ENCODE measurements around the gene PIP5K1B.

Gene PIP5K1B

DNA sequence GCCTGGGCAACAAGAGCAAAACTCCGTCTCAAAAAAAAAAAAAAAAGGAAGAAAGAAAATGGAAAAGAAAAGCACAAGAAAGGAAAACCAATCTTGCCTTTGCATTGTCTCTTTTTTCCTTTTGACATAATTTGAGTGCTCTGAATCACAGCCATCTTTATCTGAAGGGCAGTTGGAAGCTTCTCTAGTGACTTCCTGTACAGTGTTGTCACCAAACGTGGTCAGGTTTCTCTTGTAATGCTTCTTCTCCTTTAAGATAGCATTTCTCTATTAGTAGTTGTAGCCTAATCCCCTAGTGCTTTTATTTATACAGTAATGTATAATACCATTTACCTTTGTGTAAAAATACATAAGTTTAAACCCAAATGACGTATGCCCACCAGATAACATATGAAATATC is 290.7 kb downstream of the PIP5K1B start:
- DNase-seq (ENCODE audit: low read depth): no peak

DNA sequence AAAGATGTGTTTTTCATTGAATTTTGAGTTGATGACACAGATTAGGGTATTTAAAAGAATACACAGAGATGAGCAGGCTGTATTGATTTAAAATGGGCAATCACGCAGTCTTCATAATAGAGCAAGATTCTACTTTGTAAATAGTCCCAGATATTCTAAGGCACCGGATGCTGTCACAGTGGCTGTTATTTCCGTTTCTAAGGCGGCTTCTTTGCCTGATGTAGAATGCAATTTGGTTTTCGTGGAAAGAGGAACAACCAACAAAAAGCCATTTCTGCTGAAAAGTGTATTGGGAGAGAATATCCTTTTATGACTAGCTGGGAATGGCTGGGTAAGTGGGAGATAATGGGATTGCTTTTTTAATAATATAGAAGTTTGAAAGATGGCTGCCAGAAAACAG is 291.4 kb downstream of the PIP5K1B start:
- DNase-seq (ENCODE audit: low read depth): no peak

DNA sequence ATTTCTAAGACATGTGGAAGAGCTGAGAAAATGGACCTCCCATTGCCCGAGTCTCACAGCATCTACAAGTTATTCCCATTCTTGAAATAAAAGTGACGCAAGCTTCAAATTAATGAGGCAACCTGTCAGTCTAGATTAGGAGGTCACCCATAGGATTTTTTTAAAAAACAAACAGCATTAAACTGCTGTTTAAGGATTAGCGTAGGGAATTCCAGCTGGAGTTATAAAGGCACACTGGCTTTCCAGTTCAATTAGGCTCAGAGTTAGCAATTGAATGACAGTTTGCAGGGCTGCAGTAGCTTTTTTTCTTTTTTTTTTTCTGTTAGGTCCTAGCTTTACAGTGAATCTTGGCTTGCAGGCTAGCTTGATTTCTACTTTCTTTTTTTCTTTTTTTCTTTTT is 292.6 kb downstream of the PIP5K1B start:
- no peak for DNase-seq (ENCODE audit: low read depth)

DNA sequence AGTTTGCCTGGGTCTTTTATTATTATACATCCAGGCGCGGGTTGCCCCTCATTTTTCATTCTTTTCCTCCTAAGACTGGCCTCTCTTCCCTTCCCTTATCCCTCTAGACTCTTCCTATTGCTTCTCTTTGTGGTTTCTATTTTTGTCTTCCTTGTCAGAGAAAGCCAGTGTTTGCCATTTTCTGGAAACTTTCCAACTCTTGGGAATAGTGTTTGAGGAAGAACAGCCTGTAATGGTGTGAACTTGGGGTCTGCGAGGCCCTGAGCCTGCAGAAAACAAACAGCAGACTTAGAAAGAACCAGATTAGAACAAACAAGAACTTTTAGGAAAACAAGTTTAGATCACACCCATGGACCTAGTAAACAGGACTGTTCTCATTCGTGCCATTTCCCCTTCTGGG is 293.3 kb downstream of the PIP5K1B start:
- no peak for DNase-seq (ENCODE audit: low read depth)

DNA sequence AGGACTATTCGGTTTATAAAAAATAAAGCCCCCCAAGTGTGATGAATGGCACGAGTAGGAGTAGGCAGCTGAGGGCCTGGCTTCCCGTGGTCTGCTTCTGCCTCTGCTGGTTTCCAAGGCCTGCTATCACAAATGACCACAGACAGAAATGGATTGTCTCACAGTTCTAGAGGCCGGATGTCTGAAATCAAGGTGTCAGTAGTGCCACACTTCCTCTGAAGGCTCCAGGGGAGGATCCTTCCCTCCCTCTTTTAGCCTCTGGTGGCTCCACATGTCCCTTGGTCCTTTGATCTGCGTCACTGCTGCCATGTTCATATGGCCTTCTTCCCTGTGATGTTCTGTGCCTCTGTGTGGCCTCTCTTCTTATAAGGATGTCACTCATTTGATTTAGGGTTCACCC is 293.8 kb downstream of the PIP5K1B start:
- no peak for DNase-seq (ENCODE audit: low read depth)

DNA sequence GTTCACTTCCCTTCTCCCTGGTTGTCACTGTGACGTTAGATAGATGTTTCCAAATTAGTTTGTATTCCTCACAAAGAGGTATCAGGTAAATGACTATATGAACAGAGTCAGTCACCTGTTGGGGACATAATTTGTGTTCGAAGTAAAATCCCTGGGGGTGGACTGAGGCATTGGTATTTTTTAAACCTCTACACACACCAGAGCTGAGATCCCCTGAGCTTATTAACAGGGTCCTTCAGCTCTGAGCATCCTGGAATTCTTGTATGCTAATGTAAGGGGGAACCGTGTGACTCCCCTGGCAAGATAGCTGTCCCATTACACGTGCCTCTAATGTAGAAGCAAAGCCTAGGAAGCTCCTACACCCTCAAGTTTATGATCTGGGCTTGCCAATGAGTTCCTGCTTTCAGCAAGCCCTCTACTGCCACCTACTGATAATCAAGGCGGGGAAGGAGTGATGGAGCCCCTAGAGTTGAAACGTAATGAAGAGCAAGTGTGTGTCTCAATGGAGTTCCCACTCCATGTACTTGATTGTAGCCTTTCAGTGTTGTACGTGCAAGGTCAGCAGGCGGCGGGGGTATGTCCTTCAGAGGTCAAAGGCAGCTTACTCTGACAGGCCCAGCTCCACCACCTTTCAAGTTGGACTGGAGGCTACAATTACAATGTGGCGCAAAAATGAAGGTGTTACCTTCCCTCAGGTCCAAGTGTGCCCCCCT is 294.5 kb downstream of the PIP5K1B start:
- DNase-seq (ENCODE audit: low read depth): no peak

DNA sequence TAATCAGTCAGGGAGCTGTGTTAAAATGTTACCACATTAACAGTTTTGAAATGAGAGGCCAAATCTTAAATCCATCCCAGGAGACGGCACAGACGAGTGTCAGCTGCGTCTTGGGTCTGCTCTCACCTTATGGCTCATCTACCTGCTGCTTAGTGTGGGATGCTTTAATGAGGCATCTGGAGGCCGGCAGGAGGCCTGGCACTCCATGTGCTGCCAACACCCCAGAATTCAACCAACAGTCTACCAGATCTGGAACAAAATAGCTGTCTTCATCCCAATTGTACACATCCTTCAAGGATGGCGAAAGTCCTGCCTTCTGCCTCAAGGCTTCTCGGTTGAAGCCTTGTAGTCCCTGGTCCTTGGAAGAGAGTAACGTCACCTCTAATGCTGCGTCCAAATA is 296.9 kb downstream of the PIP5K1B start:
- DNase-seq (ENCODE audit: low read depth): no peak

DNA sequence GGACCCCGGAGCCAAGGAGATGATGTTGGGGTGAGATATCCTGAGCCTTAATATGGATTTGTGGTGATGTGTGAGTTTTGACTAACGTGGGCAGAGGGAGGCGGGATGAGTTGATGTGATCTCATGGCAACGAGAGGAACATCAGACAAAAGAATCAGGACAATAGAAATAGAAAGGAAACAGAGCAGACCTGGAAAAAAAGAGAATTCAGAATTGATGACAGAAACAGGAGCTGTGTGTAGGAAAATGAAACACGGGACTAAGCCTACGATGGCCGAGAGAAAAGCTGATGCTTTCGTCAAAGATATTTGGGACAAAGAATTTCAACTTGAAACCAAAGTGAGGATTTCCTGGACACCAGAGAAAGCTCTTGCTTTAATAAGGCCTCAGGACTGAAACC is 298.0 kb downstream of the PIP5K1B start:
- no peak for DNase-seq (ENCODE audit: low read depth)

DNA sequence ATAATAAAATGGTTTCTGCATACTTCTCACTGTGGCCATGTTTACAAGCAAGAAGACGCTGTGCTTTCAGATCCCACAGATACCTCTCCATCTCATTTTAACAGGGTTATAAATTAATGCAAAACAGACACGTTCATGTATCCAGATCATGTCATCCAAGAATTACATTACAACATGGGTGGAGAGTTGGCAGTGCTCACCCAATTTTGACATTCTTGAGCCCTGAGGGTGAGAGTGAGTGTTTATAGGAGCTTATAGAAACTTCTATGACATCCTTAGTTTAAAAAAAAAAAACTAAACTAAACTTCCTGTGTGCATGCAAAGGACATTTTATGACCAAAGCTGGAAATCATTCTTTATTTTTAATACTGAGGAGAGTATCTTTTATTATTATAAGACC is 299.8 kb downstream of the PIP5K1B start:
- no peak for DNase-seq (ENCODE audit: low read depth)

DNA sequence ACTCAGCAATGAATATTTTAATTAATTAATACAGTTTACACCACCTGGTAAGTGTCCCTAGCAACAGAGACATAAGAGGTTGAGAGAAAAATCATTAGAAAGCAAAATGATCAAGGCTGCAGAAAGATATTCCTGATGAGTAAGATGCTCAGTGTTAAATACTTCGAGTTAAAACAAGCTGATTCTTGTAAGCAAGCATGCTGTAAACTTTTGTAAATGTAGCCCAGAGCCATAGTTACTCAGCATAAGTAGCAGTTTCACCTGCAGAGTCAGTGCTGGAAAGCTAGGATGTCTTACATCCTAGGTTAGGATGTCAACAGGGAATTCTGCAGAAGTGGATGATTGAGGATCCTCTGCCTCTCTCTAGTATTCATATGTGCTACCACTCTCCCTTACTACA is 304.7 kb downstream of the PIP5K1B start:
- DNase-seq (ENCODE audit: low read depth): no peak

DNA sequence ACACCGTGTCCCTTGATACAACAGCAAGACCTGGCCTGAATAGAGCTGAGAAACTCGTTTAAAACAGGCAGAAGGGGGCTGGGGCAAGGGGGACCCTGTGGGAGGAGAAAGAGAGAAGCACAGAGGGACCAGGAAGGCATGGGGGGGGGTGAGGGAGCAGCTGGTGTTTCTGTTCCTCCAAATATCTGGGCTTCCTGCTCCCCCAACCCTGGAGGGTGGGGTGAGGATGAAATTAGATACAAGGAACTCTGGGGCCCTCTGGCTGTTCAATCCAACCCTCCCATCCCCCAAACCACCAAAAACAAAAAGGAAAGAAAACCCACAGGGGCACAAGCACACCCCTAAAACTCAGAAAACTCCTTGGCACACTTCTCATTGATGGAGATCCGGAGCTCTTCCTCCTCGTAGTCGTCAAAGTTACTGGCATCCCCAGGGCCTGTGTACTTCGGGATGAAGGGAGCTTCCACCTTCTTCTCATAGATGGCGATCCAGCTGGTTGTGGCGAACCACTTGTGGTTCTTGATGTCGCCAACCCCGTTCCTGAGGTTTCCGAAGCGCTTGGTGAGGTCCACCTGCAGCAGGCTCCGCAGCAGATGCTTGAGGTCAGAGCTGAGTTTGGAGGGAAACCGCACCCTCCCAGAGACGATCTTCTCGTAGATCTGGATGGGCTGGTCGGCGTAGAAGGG is 307.8 kb downstream of the PIP5K1B start:
- no peak for DNase-seq (ENCODE audit: low read depth)

DNA sequence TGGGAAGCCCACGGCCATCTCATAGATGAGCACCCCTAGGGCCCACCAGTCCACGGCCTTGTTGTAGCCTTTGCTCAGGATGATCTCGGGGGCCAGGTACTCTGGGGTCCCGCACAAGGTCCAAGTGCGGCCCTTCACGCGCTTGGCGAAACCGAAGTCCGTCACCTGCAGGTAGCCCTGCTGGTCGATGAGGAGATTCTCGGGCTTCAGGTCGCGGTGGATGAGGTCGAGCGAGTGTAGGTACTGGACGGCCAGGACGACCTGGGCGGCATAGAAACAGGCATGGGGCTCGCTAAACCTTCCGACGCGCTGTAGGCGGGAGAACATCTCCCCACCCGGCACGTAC is 308.3 kb downstream of the PIP5K1B start:
- DNase-seq (ENCODE audit: low read depth): no peak

DNA sequence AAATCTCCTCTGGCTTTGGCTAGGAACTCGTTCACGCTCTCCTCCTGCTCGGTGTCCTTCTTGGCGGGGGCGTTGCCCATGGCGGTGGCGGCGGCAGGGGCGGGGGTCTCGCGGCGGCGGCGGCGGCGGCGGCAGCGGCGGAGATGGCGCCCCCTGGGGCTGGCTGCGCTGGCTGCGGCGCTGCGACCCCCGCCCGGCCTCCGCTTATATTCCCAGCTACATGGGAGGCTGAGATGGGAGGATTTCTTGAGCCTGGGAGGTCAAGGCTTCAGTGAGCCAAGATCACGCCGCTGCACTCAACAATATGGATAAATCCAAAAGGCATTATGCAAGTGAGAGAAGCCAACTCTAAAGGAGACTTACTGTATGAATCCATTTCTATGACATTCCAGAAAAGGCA is 309.0 kb downstream of the PIP5K1B start, which contains the start of gene PRKACG:
Gene PRKACG (minus strand): TSS at position 101 of the 400 bp plus-strand sequence. CDS start 21 bp downstream, at position 80.
- no peak for DNase-seq (ENCODE audit: low read depth)

DNA sequence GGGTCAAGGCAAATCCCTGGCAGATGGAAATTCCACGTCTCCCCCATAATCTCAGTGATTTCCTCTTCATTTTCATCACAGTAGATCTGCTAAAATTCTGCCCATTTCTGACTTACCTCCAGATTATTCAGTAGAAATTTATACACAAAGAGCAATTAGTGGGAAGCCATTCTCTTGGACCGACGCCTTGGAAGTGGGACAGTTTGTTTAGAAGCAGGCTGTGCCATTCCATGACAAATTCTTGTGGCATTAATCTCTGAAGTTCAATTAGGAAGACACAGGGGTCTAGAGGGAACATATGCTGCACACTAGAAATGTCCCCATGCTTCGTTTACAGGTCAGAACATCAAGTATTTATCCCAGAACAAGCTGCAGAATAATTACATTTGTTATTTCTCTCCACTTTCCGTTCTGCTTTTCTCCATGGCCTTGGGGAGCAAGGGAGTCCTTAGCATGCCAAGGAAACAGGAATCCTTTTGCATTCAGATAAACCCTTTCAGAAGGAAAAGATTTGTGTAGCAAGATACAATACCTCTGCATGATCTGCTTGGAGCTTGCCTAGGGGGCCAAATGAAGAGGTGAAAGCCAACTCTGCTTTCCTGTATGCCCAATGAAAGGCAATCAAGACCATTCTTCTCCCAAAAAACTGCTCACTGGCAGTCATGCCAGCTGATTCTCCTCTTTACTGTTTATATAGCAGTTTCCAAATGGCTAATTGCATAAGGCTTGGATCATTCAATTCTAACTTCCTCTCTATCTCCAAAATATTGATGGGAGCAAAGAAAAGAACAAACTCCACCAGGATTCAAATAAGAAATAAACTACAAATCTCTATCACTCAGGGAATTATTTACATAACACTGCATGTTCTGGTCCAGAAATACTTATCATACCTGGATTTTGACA is 311.4 kb downstream of the PIP5K1B start:
- no peak for DNase-seq (ENCODE audit: low read depth)

DNA sequence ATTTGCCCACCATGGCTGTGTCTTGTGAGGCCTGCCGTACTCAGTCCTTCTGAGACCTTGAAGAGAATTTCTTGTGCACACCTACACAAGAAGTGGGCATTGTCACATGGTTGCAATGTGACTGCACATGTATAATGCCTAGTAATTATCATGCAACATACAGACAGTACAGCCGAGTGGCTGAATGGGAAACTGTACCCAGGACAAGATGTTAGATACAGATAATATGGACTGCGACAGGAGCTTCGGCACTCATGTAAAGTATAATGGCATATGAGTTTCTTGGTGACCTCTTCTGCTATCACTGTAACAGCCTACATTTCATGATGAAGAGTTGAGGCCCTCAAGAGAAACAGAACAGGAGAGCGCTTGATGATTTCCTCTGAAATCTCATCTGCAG is 313.7 kb downstream of the PIP5K1B start:
- DNase-seq (ENCODE audit: low read depth): no peak

DNA sequence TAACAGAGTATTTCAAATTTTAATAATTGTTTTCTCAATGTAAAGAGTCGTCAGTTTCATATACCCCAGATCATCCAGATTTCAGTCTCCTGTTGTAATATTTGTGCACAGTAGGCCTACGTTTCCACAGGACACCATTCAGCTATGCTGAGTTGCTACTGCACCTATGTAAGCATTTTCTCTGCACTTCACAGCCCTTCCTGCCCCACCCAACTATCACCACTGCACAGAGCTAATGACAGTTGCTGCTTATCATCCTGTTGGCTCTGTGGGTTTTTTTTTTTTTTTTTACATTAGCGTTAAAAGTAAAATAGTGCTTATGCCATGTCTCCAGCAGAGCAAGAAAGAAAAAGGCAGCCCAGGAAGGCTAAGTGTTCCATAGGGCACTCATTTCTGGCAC is 314.8 kb downstream of the PIP5K1B start:
- no peak for DNase-seq (ENCODE audit: low read depth)

DNA sequence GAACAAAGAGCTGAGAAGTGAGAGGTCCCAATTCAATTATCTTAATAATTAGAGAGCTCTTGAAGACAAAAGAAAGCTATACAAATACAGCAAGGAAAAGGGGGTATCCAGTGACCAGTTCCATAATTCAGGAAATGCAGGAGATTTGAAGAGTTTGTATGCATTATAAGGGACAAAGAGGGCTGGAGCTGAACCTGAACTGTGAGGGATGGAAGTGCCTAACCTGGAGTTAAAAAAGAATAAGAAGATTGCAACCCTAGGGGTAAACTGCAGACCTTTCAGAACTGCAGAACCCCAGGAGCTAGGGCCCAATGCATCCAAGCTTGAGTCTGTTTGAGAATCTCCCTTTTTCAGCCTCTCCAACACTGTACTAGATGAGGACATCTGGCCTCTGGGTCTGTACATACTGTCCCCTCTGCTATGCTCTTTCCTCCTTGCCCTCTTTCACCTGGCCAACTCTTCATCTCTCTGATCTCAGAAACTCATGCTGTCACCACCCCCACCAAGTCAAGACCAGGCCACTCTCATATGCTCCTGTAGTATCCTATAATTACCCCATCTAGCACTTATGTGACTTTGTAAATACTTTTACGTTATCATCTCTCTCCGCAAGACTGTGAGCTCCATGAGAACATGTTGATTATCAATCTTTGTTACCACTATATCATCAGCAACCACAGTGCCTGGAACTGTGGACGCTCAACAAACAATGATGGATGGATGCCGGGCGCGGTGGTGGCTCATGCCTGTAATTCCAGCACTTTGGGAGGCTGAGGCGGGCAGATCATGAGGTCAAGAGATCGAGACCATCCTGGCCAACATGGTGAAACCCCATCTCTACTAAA is 315.5 kb downstream of the PIP5K1B start:
- no peak for DNase-seq (ENCODE audit: low read depth)

DNA sequence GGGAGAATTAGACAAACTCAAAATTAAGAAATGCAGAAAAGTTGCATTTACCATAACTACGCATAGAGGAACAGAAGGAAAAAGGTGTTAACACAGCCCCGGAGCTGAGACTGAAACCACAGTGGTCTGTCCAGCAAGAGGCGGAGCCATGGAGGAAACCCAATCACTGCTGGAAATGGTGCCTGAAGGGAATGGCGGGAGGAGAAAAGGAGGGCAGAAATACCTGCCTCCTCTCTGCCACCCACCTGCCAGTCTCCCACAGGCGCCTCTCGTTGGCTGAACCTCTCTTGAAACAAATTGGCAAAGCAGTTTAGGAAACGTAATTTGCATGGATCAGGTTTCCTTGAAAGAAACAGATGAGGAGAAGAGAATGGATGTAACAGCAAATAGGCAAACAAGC is 318.6 kb downstream of the PIP5K1B start:
- no peak for DNase-seq (ENCODE audit: low read depth)

DNA sequence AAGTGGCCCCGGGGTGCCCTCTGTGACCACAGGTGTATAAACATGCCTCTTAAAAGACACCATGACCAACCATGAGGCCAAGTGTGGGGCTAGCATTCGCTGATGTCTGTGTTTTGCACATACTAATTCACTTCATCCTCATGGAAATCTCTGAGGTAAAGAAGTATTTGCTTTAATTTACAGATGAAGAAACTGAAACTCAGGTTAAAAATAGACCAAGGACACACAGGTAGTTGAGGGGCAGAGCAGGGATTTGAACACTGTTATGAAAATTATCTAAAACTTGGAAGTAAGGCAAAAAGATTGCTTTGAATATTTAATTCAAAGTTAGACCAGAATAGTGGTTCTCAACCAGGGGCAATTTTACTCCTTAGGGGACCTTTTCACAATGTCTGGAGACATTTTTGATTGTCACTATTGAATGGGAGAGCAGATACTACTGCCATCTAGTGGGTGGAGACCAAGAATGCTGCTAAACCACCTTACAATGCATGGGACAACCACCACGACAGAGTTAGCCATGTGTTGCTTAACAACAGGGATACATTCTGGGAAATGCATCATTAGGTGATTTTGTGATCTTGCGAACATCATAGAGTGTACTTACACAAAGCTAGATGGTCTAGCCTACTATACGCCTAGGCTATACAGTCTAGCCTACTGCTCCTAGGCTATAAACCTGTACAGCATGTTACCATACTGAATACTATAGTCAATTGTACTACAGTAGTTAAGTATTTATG is 322.5 kb downstream of the PIP5K1B start:
- DNase-seq (ENCODE audit: low read depth): no peak

DNA sequence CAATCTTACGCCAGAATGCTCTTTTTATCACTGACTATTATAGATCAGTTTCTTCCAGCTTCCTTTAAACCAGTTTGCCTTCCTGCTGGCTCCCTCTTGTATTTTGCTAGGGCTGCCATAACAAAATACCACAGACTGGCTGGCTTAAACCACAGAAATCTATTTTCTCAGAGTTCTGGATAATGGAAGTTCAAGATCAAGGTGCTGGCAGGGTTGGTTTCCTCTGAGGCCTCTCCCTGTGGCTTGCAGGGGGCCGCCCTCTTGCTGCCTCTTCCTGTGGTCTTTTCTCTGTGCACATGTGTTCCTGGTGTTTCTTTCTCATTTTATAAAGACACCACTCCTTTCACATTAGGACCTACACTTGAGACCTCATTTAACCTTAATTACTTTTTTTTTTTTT is 323.7 kb downstream of the PIP5K1B start:
- no peak for DNase-seq (ENCODE audit: low read depth)

DNA sequence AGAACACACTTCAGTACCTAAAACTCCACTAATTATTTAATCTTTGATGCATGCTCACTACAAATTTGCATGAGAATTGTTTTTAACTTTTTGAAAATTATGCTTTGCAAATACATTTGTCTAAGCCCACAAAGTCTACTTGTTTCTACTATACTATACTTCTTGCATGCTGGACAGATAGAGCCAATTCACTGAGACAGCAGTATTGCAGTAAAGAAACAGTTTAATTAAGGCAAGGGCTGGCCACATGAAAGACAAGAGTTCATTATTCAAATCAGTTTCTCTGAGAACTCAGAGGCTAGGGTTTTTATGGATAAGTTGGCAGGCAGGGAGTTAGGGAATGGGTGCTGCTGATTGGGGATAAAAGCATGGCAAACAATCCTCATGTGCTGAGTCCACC is 324.5 kb downstream of the PIP5K1B start:
- no peak for DNase-seq (ENCODE audit: low read depth)

All from HS-27A (cell line).